ENCODE measurements around the gene CDK3. TPM values are rescaled to one million over a fixed set of nuclear protein-coding genes. Genes with fewer than 3 reads are reported as not detected.
A peak's percentile ranks its signal among the peaks of the same experiment; 100 is the strongest.

CDK3 gene
- total and polyA plus RNA-seq, 9 of the 15 experiments (the other 6 are each of a cell fraction or from before 2014, with no cell fraction given): 0.55 to 8.2 (median 4.7) TPM

- peak; percentile 35 to 64; a peak in 2 of 4 replicates for TF ChIP-seq TEAD1 (CRISPR knock-in tag; IDR thresholded peaks at IDR 0.05)
- peak; percentile 37; the same call in 1 of the 2 replicates for TF ChIP-seq RB1 (IDR thresholded peaks at IDR 0.05; ENCODE audit: low read depth)
- TF ChIP-seq XRCC5 (IDR thresholded peaks at IDR 0.05; ENCODE audit: low read depth, low read length): no peak
- peak; percentile 85 to 87 for TF ChIP-seq MNT (conservative IDR thresholded peaks at IDR 0.05)
- peak; percentile 24; the same call in 1 of the 2 replicates for TF ChIP-seq EP300 (IDR thresholded peaks at IDR 0.05; ENCODE audit: low read length)
- TF ChIP-seq ELF2 (CRISPR knock-in tag; IDR thresholded peaks at IDR 0.05): peak; percentile 93
- no peak for TF ChIP-seq EHMT2 (IDR thresholded peaks at IDR 0.05)
- peak; percentile 96 for TF ChIP-seq POLR2A (conservative IDR thresholded peaks at IDR 0.05)
- peak; percentile 70; the same call in 1 of the 2 replicates for TF ChIP-seq HES1 (IDR thresholded peaks at IDR 0.05; ENCODE audit: low read depth)
- no peak for TF ChIP-seq BCLAF1 (IDR thresholded peaks at IDR 0.05; ENCODE audit: borderline replicate concordance in 1 of 2, control insufficient read depth in 1 of 2, low read depth in 2 of 2, low read length in 1 of 2)
- TF ChIP-seq BMI1 (IDR thresholded peaks at IDR 0.05; ENCODE audit: low read length): no peak
- no peak for TF ChIP-seq HMBOX1 (IDR thresholded peaks at IDR 0.05)
- TF ChIP-seq CREB1 (IDR thresholded peaks at IDR 0.05): peak; percentile 31; the same call in 1 of the 2 replicates
- peak; percentile 45 for TF ChIP-seq CREB1 (CRISPR knock-in tag; IDR thresholded peaks at IDR 0.05)
- TF ChIP-seq HDAC2 (IDR thresholded peaks at IDR 0.05): peak; percentile 16; the same call in 1 of the 2 replicates
- peak; percentile 65 for TF ChIP-seq PRDM10 (IDR thresholded peaks at IDR 0.05; ENCODE audit: partially characterized antibody)
These were observed 21.5 kb upstream of the CDK3 start, which contains the start of the genes ACOX1 and TEN1 (continued) for GRCh38 chr17:75978938-75979704.

All from K562 (cell line).